CD4-positive, alpha-beta T cell treated with Interleukin-1 beta for 1 hour (primary cell): Measurements from ENCODE around the gene SPNS3.

Experiments
- DNase-seq, 2 donors: peaks; one replicate each; pipeline ENCODE4 v3.0.0-alpha.2; 2020 to 2022

Gene SPNS3

GRCh38 chr17:4512156-4513112 lies 78.7 kb downstream of the SPNS3 start:
- DNase-seq, result no peak

- no peak for DNase-seq
Observed at GRCh38 chr17:4513113-4514032, 79.6 kb downstream of the SPNS3 start.

GRCh38 chr17:4514206-4514605 lies 80.5 kb downstream of the SPNS3 start:
- DNase-seq, result no peak

GRCh38 chr17:4514779-4515178 lies 81.0 kb downstream of the SPNS3 start:
- DNase-seq, result no peak

- no peak for DNase-seq
Observed at GRCh38 chr17:4515501-4515900, 81.8 kb downstream of the SPNS3 start.

- DNase-seq, result no peak
Observed at GRCh38 chr17:4516735-4517134, 83.0 kb downstream of the SPNS3 start.

GRCh38 chr17:4518901-4519300 lies 85.2 kb downstream of the SPNS3 start:
- no peak for DNase-seq

- DNase-seq, result no peak
Observed at GRCh38 chr17:4519361-4519788, 85.6 kb downstream of the SPNS3 start.

- no peak for DNase-seq
Observed at GRCh38 chr17:4520060-4520893, 86.5 kb downstream of the SPNS3 start.

GRCh38 chr17:4520894-4521600 lies 87.3 kb downstream of the SPNS3 start:
- DNase-seq, result no peak

GRCh38 chr17:4522661-4523060 lies 88.9 kb downstream of the SPNS3 start:
- no peak for DNase-seq

GRCh38 chr17:4523946-4524345 lies 90.2 kb downstream of the SPNS3 start:
- no peak for DNase-seq

- no peak for DNase-seq
Observed at GRCh38 chr17:4525691-4526397, 92.1 kb downstream of the SPNS3 start.

GRCh38 chr17:4527134-4527533 lies 93.4 kb downstream of the SPNS3 start:
- no peak for DNase-seq

- DNase-seq, result no peak
Observed at GRCh38 chr17:4527566-4528125, 93.9 kb downstream of the SPNS3 start.

- no peak for DNase-seq
Observed at GRCh38 chr17:4529533-4530152, 95.9 kb downstream of the SPNS3 start.

- no peak for DNase-seq
Observed at GRCh38 chr17:4530799-4531730, 97.3 kb downstream of the SPNS3 start.

GRCh38 chr17:4531988-4532736 lies 98.4 kb downstream of the SPNS3 start:
- DNase-seq, result no peak
